Measurements from ENCODE around the gene NHLRC1.
"Not testable (repeated sequence)": the region's sequence is repeated elsewhere in the genome, so short reads cannot be mapped to it uniquely, and the experiment has no call there.

NHLRC1 gene

DNA sequence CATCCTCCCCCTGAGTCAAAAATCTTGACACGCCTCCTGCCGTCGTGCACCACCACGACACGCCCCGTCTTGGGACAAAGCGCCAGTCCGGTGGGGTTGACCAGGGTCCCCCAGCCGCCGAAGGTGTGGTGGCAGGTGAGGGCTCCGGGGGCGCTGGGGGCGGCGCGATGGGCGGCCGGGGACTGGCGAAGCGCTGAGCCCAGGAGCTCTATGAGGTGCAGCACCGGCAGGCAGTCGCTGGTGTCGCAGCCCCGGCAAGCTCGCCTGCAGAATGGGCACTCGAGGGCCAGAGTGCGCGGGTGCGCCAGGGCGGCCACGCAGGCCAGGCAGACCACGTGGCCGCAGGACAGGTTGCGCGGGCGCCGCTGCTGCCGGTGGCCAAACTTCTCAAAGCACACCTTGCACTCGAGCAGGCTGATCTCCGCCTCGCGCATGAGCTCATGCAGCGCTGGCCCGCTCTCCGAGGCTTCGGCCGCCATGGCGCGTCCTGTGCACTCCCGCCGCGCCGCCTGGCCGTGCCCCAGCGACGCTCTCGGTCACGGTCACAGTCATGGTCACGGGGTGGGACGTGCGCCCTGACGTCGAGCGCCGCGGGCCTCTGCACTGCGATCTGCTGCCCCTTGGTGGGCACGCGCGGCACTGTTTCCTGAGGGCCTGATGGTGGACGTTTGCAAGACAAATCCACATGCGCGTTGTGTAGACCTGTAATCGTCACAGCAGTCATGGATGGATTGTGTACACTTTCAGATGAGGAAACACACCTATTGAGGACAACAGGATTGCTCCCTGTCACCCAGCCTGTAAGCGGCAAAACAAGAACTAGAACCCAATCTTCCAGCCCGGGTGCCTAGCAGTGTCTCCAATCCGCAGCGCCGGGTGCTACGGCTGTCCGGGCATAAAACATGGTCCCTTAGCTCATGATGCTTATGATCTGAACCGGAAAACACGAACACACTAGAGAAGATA is at the start of gene NHLRC1:
NHLRC1 (minus strand) TSS at position 550 of the 966 bp plus-strand sequence; CDS start at position 479, 71 bp downstream.
- peak; percentile 81 for DNase-seq (ENCODE audit: low spot score)

GRCh38 chr6:18171871-18172270 is 49.4 kb upstream of the NHLRC1 start:
- no peak for DNase-seq (ENCODE audit: low spot score)

GRCh38 chr6:18168264-18168663 is 45.8 kb upstream of the NHLRC1 start:
- DNase-seq (ENCODE audit: low spot score): no peak

DNA sequence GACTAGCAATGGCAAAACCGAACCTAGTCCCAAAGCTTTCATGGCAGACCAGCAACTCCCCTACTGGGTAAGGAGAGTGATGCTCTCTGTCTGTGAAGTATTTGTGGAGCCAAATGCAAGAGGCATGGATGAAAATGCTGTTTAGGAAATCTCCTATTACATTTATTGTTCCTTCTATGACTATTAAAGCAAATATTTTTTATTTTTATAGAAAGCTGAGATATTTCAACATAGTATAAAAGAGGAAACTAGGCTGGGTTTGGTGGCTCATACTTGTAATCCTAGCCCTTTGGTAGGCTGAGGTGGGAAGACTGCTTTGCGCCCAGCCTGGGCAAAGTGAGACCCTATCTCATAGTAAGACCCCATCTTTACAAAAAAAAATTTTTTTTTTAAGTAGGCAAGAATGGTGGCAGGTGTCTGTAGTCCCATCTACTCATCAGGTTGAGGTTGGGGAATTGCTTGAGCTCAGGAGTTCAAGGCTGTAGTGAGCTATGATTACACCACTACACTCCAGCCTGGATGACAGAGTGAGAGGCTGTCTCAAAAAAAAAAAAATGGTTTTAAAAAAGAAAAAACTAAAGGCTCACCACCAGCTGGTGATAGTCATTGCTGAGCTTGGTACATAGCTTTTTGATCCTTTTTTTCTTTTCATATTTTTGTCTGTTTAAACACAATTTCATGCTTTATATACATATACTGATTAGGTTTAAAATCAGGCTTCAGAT is 44.0 kb upstream of the NHLRC1 start:
- DNase-seq (ENCODE audit: low spot score): no peak

DNA sequence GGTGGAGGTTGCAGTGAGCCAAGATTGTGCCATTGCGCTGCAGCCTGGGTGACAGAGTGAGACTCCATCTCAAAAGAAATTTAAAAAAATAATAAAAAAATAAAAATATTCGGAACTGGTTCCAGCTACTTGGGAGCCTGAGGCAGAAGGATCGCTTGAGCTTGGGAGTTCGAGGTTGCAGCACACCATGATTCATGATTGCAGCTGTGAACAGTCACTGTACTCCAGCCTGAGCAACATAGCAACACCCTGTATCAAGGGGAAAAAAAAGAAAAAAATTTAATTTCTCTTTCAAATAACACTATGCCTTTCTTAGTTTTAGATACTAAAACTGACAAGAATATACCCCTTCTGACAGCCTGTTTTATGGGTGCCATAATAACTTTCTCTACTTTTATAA is 43.3 kb upstream of the NHLRC1 start:
- no peak for DNase-seq (ENCODE audit: low spot score)

- no peak for DNase-seq (ENCODE audit: low spot score)
These were observed 39.9 kb upstream of the NHLRC1 start for GRCh38 chr6:18162401-18162800.

DNA sequence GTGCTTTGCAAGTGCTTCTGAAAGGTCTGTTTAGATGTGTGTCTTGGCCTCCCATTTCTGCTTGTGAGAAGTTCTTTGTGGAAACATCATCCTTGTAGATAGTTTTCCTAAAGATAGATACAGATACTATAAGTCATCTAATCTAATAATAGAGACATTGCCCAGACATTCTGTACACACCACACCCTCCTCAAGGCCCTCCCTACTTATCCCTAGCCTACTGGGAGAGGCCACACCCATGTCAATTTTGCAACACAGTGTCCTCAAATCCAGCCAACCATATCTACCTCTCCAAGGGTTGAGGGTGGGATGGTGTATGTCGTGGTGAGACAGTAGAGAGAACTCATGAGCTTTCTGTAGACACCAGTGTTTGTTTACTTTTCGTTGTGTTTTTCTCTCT is 39.0 kb upstream of the NHLRC1 start:
- no peak for DNase-seq (ENCODE audit: low spot score)

GRCh38 chr6:18160911-18161310 is 38.4 kb upstream of the NHLRC1 start:
- no peak for DNase-seq (ENCODE audit: low spot score)

- DNase-seq (ENCODE audit: low spot score): peak; percentile 86
These were observed 33.5 kb upstream of the NHLRC1 start for GRCh38 chr6:18155864-18156421.

- DNase-seq (ENCODE audit: low spot score): peak; percentile 95
These were observed 32.8 kb upstream of the NHLRC1 start, which contains the start of gene KDM1B for GRCh38 chr6:18155150-18155863. KDM1B (plus strand) TSS chr6:18155422; CDS start chr6:18159896, 4,474 bp downstream.

DNA sequence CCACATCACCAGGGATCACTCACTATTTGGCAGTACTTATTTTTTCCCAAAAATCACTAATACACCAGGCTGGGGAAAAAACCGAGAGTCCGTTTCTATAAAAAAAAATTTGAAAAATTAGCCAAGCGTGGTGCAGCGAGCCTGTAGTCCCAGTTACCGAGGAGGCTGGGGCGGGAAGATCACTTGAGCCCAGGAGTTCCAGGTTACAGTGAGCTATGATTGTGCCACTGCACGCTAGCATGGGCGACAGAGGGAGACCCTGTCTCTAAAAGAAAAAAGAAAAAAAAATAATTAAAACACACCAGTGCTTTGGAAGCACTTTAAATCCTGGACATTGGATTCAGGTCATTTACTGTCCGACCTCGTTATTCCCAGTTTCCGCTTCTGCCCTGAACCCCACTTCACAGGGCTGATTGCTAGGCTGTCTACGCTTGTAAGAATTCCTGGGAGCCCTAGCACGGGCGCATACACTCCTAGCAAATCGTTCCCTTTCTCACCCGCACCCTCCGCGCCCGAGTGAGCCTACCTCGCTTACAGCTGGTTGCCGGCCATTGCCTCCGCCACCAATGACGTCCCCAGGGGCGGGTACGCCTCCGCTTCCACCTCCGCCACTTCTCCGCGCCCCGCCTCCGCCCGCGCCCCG is 32.2 kb upstream of the NHLRC1 start, which contains the start of gene TPMT:
TPMT (minus strand) TSS at position 571 of the 643 bp plus-strand sequence. CDS start 5,950 bp downstream, outside the sequence.
- DNase-seq (ENCODE audit: low spot score): no peak

DNA sequence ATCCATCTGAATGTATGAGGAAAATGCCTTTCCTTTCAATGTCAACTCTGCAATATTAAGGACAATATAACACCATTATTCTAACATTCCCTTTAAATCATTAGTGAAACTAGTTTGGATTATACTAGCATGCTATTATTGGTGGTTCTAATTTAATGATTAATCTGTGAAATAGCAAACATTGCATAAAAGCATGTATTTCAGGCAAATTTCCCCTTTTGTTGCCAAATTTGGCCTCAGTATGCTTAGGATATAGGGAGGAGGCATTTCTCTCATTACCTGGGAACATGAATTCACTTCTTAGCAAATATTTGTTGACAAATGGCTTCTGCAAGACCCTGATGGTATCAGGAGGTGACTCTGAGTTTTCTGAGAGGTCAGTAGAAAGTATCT is 30.8 kb upstream of the NHLRC1 start:
- DNase-seq (ENCODE audit: low spot score): no peak

DNA sequence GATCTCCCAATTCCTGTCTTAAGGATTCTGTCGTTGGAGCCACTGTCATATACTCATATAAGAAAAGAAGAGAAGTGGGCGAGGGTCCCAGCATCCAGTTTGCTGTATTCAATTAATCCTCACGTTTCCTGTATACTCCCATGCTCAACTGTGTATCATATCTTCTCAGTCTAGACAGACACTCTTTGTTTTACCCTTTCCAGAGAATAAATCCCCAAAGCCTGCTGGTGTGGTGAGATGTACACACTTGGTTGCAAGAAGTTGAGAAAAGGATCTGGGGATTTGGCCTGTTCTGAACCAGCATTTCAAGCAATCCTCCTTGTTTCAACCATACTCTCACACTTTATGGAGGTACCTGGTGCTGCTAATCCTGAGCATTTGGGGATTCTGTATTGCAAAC is 29.3 kb upstream of the NHLRC1 start:
- no peak for DNase-seq (ENCODE audit: low spot score)

GRCh38 chr6:18151391-18151790 is 28.9 kb upstream of the NHLRC1 start:
- not testable (repeated sequence) for DNase-seq (ENCODE audit: low spot score)

DNA sequence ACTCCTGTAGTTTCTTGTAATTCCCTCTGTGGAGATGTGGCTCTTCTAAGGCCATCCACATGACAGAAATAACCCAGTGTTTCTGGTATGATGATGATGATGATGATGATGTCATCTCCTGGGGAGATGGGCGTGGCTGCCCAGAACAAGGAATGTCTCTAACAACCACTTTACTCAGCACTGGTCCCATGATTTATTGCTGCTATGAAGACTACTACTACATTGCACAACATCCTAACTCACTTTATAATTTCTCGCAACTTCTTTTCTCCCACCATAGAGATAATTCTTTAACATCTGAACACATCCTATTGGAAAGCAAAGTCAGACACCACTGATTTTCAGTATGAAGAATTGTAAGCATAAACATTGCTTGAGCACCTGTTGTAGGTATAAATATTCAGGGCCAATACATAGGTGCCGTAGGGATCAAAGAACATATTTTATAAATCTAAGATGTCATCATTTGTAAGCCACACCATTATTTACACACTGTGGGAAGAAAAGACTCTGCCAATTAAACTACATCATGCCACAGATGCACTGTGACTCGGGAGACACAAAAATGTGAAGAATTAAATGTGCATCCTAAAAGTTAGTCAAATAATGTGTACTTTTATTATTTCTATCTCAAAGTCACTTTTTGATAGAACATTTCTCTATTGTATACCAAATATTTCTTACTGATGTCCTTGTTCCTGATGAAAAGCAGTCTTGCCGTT is 26.0 kb upstream of the NHLRC1 start:
- peak; percentile 70 for DNase-seq (ENCODE audit: low spot score)

- DNase-seq (ENCODE audit: low spot score): no peak
These were observed 25.1 kb upstream of the NHLRC1 start for GRCh38 chr6:18147616-18148015.

DNA sequence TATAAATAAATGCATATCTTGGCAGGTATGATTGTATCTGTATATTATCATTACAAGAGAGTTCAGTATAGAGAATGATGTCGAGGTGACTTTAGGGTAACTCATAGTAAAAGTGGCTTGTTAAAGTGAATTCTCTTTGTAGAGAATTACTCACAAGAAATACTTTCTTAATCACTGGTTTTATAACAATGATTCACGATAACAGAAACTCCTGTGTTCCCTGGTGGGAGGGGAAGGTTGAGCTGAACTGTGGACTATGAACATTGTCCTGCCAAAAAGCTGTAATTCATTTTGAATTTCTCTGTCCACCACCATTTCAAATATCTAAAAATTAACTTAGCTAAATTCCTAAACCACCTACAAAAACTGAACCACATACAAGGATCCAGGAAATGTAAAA is 24.7 kb upstream of the NHLRC1 start:
- no peak for DNase-seq (ENCODE audit: low spot score)

GRCh38 chr6:18142591-18142861 is 20.0 kb upstream of the NHLRC1 start:
- no peak for DNase-seq (ENCODE audit: low spot score)

DNA sequence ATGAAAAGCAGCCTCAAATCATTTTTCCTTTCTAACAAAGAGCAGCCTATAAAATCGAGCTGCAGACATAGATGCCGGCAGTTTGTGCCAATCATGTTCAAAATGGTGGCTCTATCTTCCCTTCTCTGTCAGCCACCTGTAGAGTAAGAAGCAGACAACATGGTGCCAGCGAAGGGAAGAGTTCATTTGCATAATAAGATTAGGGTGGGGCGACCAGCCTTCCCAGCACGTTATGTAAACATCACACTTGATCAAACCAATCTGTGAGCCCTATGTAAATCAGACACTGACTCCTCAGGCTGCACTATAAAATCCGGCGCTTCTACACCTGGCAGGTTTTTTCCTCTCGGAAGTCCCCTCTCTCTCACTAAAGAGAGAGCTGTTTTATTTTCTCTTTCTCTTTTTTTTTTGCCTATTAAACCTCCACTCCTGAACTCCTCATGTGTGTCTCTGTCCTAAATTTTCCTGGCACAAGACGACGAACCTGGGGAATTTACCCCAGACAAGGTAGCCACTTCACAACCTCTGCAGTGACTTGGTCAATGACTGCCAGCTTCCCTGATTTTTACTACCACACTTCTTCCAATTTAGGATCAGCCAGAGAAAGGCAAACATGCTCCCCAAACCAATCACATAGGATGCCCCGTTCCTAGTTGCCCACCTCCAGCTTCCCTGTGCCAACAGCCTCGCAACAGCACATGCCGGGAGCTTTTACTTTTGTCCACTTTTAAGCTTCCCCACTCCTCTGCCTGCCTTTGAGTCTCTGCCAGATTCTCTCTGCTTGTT is 19.5 kb upstream of the NHLRC1 start:
- no peak for DNase-seq (ENCODE audit: low spot score)

Measured in SW480 (cell line).